Stomach (tissue), 9 donors: Measurements from ENCODE around the gene VAV3. TPM values are rescaled to one million over a fixed set of nuclear protein-coding genes. Genes with fewer than 3 reads are reported as not detected.

ENCODE experiments used
- DNase-seq, 2 donors: peaks; one replicate each; pipeline versions ENCODE4 v3.0.0 to v3.0.0-alpha.2; 2013 to 2019
- H3K27ac ChIP-seq, 5 donors: fragments of 200-600 bp in 4 of 5; sonication (generic) in 4 of 5; one replicate each; pipeline ENCODE4 v1.5.1; 2013 to 2019; ENCODE audit warnings: mild to moderate bottlenecking in 1 of 5, moderate library complexity in 1 of 5
- H3K27me3 ChIP-seq, 3 donors: fragments of 200-600 bp; sonication (generic); one replicate each; pipeline ENCODE4 v1.5.1; 2017 to 2019; ENCODE audit warnings: mixed run types in 1 of 3
- H3K36me3 ChIP-seq, 4 donors: fragments of 200-600 bp; sonication (generic); 1 replicate in 3 of 4; 2 replicates in 1 of 4; pipeline ENCODE4 v1.5.1; 2016 to 2019
- H3K4me1 ChIP-seq, 4 donors: fragments of 200-600 bp; sonication (generic); one replicate each; pipeline ENCODE4 v1.5.1; 2016 to 2019
- H3K4me3 ChIP-seq, 4 donors: fragments of 200-600 bp; sonication (generic) in 3 of 4; one replicate each; pipeline ENCODE4 v1.5.1; 2016 to 2019; ENCODE audit warnings: mild to moderate bottlenecking in 1 of 4
- H3K9me3 ChIP-seq, 4 donors: fragments of 200-600 bp; sonication (generic); one replicate each; pipeline ENCODE4 v1.5.1; 2016 to 2019
- EP300 ChIP-seq: sonication (generic); formaldehyde crosslinking; IDR thresholded peaks from one replicate; pipeline ENCODE4 v1.6.1; 2017; ENCODE audit warnings: antibody characterized with exemption
- POLR2A ChIP-seq, 4 donors: fragments of 450-650 bp; IDR thresholded peaks; one replicate each; pipeline ENCODE4 v1.6.1; 2016; ENCODE audit warnings: antibody characterized with exemption in 4 of 4, control low read depth in 2 of 4, mild to moderate bottlenecking in 1 of 4, moderate library complexity in 1 of 4
- POLR2AphosphoS5 ChIP-seq, 3 donors: sonication (generic); formaldehyde crosslinking; IDR thresholded peaks; one replicate each; pipeline ENCODE4 v1.6.1; 2016; ENCODE audit warnings: antibody characterized with exemption in 3 of 3
- WGBS, 5 donors: extraction: QIAGEN DNeasy Blood & Tissue Kit in 3 of 5; methylation state at CpG; one replicate each; pipeline versions ENCODE4 v1.1.5 to v1.1.7; 2013 to 2018; 5-methylcytosine and 5-hydroxymethylcytosine counted together
- intact Hi-C: fragments of 100-400 bp; cut with DNase I; formaldehyde crosslinking; loops from one replicate; pipeline ENCODE4 v1.15.1; 2023; ENCODE audit warnings: low total_unique reads
- polyA plus RNA-seq, 3 donors: library from polyadenylated mRNA; stranded (reverse); fragments of 200-250 nt; gene quantifications; one replicate each; pipeline ENCODE4 v1.2.3, GENCODE V29; 2013
- total RNA-seq, 5 donors: library from RNA; depleted of rRNA; stranded (reverse); fragments of >200 nt; gene quantifications; one replicate each; pipeline versions ENCODE4 v1.1.0 to v1.2.3, GENCODE V29; 2014 to 2016
- TF ChIP-seq, protein P1 (sequence below), 7 experiments: fragments of 450-650 bp in 4 of 7; fragments of 200-600 bp in 3 of 7; sonication (generic) in 3 of 7; IDR thresholded peaks; one replicate each; pipeline ENCODE4 v1.5.1; 2016 to 2019; ENCODE audit warnings: antibody characterized with exemption in 7 of 7, control low read depth in 2 of 7, mild to moderate bottlenecking in 1 of 7
- donor health status: healthy with polysubstance abuse.
- donor health status: Bipolar disorder and iron deficiency.
- donor health status: healthy.

Gene VAV3
- total and polyA plus RNA-seq, 8 donors, result 5.7 to 29.3 (median 6.9) TPM

DNA sequence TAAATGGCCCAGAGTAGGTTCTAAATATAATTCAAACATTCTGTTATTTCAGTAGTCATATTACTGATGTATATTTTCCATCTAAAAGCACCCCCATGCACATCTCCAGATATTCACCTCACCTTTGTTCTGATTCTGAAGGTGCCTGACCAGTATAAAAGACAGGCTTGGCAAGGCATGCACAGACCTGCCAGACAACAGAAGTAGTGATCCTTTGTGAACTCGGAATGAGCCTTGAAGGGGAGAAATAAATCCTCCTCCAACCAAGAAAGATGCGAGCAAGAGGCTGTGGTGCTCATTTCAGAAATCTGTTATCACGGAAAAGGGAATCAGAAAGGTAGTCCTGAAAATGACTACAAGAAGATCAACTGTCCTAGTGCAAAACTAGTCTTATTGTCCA is 287.3 kb downstream of the VAV3 start:
- Histone ChIP-seq H3K27me3 (no peaks in the 10 kb centered on the region), H3K4me3 (no peak overlapping the region), H3K27ac (no peak overlapping the region), H3K4me1 (peaks cover 0 to 16% (median 3%) of the 10 kb centered on the region in 4 donors), H3K9me3 (peaks cover 0 to 4% (median 0%) of the 10 kb centered on the region in 4 donors), H3K36me3 (no peaks in the 10 kb centered on the region)
- 65 to 84% (median 75%) methylated on average over 3 of the region's 3 CpGs for WGBS, 5 donors
- no peak for TF ChIP-seq POLR2AphosphoS5 (IDR thresholded peaks at IDR 0.05)
- no peak for TF ChIP-seq POLR2A (IDR thresholded peaks at IDR 0.05)
- TF ChIP-seq, protein P1, sequence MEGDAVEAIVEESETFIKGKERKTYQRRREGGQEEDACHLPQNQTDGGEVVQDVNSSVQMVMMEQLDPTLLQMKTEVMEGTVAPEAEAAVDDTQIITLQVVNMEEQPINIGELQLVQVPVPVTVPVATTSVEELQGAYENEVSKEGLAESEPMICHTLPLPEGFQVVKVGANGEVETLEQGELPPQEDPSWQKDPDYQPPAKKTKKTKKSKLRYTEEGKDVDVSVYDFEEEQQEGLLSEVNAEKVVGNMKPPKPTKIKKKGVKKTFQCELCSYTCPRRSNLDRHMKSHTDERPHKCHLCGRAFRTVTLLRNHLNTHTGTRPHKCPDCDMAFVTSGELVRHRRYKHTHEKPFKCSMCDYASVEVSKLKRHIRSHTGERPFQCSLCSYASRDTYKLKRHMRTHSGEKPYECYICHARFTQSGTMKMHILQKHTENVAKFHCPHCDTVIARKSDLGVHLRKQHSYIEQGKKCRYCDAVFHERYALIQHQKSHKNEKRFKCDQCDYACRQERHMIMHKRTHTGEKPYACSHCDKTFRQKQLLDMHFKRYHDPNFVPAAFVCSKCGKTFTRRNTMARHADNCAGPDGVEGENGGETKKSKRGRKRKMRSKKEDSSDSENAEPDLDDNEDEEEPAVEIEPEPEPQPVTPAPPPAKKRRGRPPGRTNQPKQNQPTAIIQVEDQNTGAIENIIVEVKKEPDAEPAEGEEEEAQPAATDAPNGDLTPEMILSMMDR (IDR thresholded peaks at IDR 0.05), result no peak
- TF ChIP-seq EP300, result no peak
- intact Hi-C loops, result no loop called here
- DNase-seq, result no peak

DNA sequence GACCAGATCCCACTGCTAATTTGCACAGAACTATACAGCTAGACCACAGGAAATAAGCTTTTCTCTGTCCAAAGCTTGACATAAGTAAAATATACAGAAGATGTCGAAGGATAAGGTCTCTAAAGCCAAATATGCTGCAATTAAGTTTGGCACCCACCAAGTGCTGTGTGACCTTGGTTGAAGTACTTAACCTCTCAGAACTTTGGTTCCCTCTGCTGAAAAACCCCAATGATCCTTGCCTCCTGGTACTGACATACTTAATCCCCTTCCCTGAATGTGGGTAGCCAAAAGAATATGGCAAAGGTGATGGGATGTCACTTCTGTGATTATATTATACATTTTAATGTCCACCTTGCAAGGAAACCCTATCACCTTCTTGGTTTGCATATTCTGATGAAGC is 290.5 kb downstream of the VAV3 start:
- H3K4me1 ChIP-seq, result peaks cover 0 to 18% (median 14%) of the 10 kb centered on the region in 4 donors
- no peak overlapping the region for H3K27ac ChIP-seq
- no peak for DNase-seq
- TF ChIP-seq POLR2A (IDR thresholded peaks at IDR 0.05) (no peak), EP300 (no peak), POLR2AphosphoS5 (IDR thresholded peaks at IDR 0.05) (no peak)
- TF ChIP-seq, protein P1 (IDR thresholded peaks at IDR 0.05), result no peak
- peaks cover 0 to 4% (median 0%) of the 10 kb centered on the region in 4 donors for H3K9me3 ChIP-seq
- H3K27me3 ChIP-seq, result no peaks in the 10 kb centered on the region
- intact Hi-C loops, result no loop called here
- H3K4me3 ChIP-seq, result no peak overlapping the region
- 53 to 83% (median 76%) methylated on average over 1 of the region's 1 CpG for WGBS, 5 donors
- H3K36me3 ChIP-seq, result no peaks in the 10 kb centered on the region

DNA sequence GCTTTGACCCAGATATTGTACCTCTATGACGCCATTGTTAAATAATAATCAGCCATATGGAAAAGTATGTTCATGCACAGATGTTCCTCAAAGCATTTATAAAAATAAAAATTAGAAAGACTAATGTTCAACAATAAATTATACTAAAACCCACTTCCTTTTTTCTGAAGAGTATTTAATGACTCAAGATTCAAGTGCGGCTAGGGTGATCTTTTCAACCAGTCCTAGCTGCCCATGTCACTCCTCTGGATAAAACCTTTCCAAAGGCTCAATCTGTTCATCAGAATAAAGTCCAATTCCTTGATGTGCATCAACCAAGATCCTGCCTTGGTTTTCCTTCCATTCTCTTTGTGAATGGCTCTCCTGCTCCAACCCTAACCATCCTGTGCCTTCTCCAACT is 292.0 kb downstream of the VAV3 start:
- intact Hi-C loops, result no loop called here
- no peaks in the 10 kb centered on the region for H3K27me3 ChIP-seq
- no peaks in the 10 kb centered on the region for H3K36me3 ChIP-seq
- H3K9me3 ChIP-seq, result peaks cover 0 to 4% (median 0%) of the 10 kb centered on the region in 4 donors
- H3K4me3 ChIP-seq, result no peak overlapping the region
- H3K27ac ChIP-seq, result no peak overlapping the region
- peaks cover 0 to 29% (median 19%) of the 10 kb centered on the region in 4 donors for H3K4me1 ChIP-seq
- 92 to 99% (median 94%) methylated on average over 2 of the region's 2 CpGs for WGBS, 5 donors
- no peak for DNase-seq
- no peak for TF ChIP-seq POLR2A (IDR thresholded peaks at IDR 0.05)
- no peak for TF ChIP-seq POLR2AphosphoS5 (IDR thresholded peaks at IDR 0.05)
- TF ChIP-seq EP300, result no peak
- TF ChIP-seq, protein P1 (IDR thresholded peaks at IDR 0.05), result no peak

DNA sequence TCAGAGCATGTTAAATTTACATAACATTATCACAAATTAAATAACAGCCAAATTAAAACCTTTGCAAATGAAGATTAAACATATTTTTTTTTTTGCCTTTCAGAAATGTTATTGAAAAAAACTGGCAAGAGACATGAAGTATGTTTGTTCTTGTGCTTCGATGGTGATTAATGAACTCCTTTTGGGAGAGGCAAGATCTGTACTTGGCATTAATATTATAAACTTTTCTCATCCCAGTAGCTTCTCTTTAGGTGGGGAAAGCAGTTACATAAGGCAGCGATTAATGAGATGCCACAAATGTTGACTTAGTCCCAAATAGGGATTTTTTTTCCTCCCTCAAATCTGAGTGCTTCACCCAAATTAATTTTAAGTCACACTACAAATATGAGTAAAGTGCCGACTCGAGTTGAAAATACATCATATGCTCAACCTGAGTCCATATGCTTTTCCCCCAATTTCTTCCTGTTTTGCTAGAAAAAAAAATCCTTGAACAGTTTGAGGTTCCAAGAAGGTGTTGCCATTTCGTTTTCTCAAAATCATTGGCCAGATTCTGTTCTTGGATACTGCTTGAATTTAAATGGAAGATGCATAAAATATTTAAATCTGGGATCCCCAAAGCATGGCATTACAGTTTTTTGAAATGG is 294.5 kb downstream of the VAV3 start:
- H3K27ac ChIP-seq, result peak overlapping the region in 1 of 5 donors; percentile 13
- H3K27me3 ChIP-seq, result no peaks in the 10 kb centered on the region
- DNase-seq, result no peak
- TF ChIP-seq, protein P1 (IDR thresholded peaks at IDR 0.05), result no peak
- intact Hi-C loops, result no loop called here
- peaks cover 0 to 29% (median 20%) of the 10 kb centered on the region in 4 donors for H3K4me1 ChIP-seq
- 18 to 49% (median 33%) methylated on average over 5 of the region's 5 CpGs for WGBS, 5 donors
- no peaks in the 10 kb centered on the region for H3K36me3 ChIP-seq
- no peak overlapping the region for H3K4me3 ChIP-seq
- H3K9me3 ChIP-seq, result peaks cover 0 to 4% (median 0%) of the 10 kb centered on the region in 4 donors
